ENCODE measurements around the gene PDLIM5. TPM values are rescaled to one million over a fixed set of nuclear protein-coding genes. Genes with fewer than 3 reads are reported as not detected.
"Not testable (repeated sequence)": the region's sequence is repeated elsewhere in the genome, so short reads cannot be mapped to it uniquely, and the experiment has no call there.

The PDLIM5 gene
- total RNA-seq, 1 donor from 2014 or later: 60.7 TPM

DNA sequence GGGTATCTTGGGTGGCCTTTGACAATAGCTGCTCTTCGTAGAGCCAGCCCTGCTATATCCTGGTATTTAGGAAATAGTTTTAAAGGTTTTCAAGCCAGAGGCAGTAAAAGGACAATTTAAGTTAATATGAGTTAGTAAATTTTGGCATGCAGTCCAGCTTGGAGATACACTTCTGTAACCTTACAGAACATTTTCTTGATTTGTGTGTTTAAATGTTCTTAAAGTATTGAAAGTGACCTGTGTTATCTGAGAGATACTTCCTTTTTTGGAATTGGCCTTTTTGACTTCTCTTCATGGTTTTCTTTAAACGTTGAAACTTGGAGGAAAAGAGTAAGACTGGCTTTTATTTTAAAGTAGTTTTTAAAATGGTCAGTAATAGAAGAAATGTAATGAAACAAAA, 25.5 kb downstream of the PDLIM5 start:
- Mint-ChIP-seq H3K27me3 (ENCODE audit: low read depth) (no peaks in the 10 kb centered on the region), H3K4me1 (peaks cover 10% of the 10 kb centered on the region), H3K36me3 (no peaks in the 10 kb centered on the region), H3K27ac (peak overlapping the region; percentile 2), H3K4me3 (no peak overlapping the region), H3K9me3 (no peaks in the 10 kb centered on the region)
- TF ChIP-seq CTCF (IDR thresholded peaks at IDR 0.05; ENCODE audit: unreplicated experiment): no peak
- no peak for DNase-seq (ENCODE audit: low spot score in 2 of 2, unreplicated experiment in 2 of 2)

DNA sequence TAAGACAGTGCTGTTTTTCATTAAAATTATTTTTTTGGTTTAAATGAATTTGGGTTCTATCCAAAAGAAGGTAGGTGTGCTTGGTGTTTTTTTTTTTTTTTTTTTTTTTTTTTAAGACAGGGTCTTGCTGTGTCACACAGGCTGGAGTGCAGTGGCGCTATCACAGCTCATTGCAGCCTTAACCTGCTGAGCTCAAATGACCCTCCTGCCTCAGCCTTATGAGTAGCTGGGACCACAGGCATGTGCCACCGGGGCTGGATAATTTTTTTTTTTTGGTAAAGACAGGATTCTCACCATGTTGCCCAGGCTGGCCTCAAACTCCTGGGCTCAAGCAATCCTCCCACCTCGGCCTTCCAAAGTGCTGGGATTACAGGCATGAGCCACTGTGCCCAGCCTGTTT, 27.1 kb downstream of the PDLIM5 start:
- H3K27me3 Mint-ChIP-seq (ENCODE audit: low read depth); DNase-seq (ENCODE audit: low spot score in 2 of 2, unreplicated experiment in 2 of 2); H3K4me3 Mint-ChIP-seq; H3K36me3 Mint-ChIP-seq; H3K9me3 Mint-ChIP-seq; H3K27ac Mint-ChIP-seq: not testable (repeated sequence)
- peaks cover 10% of the 10 kb centered on the region for H3K4me1 Mint-ChIP-seq

GRCh38 chr4:94479358-94480141, 27.8 kb downstream of the PDLIM5 start:
- peaks cover 10% of the 10 kb centered on the region for H3K4me1 Mint-ChIP-seq

GRCh38 chr4:94480362-94480951, 28.7 kb downstream of the PDLIM5 start:
- no peak for DNase-seq (ENCODE audit: low spot score in 2 of 2, unreplicated experiment in 2 of 2)
- no peak overlapping the region for H3K4me3 Mint-ChIP-seq
- H3K27ac Mint-ChIP-seq: peak overlapping the region; percentile 13

More at GRCh38 chr4:94479358-94480141, 27.8 kb downstream of the PDLIM5 start:
- TF ChIP-seq CTCF (IDR thresholded peaks at IDR 0.05; ENCODE audit: unreplicated experiment): no peak
- Mint-ChIP-seq H3K27me3 (ENCODE audit: low read depth) (no peaks in the 10 kb centered on the region), H3K9me3 (no peaks in the 10 kb centered on the region), H3K27ac (peak overlapping the region; percentile 60), H3K4me3 (no peak overlapping the region), H3K36me3 (no peaks in the 10 kb centered on the region)
- no peak for DNase-seq (ENCODE audit: low spot score in 2 of 2, unreplicated experiment in 2 of 2)

GRCh38 chr4:94483895-94484294, 32.2 kb downstream of the PDLIM5 start:
- Mint-ChIP-seq H3K9me3 (no peaks in the 10 kb centered on the region), H3K27me3 (ENCODE audit: low read depth) (no peaks in the 10 kb centered on the region), H3K4me3 (no peak overlapping the region), H3K27ac (no peak overlapping the region), H3K36me3 (no peaks in the 10 kb centered on the region), H3K4me1 (peaks cover 5% of the 10 kb centered on the region)
- no peak for DNase-seq (ENCODE audit: low spot score in 2 of 2, unreplicated experiment in 2 of 2)
- TF ChIP-seq CTCF (IDR thresholded peaks at IDR 0.05; ENCODE audit: unreplicated experiment): no peak

More at GRCh38 chr4:94480362-94480951, 28.7 kb downstream of the PDLIM5 start:
- no peaks in the 10 kb centered on the region for H3K27me3 Mint-ChIP-seq (ENCODE audit: low read depth)
- no peaks in the 10 kb centered on the region for H3K36me3 Mint-ChIP-seq
- peaks cover 10% of the 10 kb centered on the region for H3K4me1 Mint-ChIP-seq
- no peak for TF ChIP-seq CTCF (IDR thresholded peaks at IDR 0.05; ENCODE audit: unreplicated experiment)
- H3K9me3 Mint-ChIP-seq: no peaks in the 10 kb centered on the region

DNA sequence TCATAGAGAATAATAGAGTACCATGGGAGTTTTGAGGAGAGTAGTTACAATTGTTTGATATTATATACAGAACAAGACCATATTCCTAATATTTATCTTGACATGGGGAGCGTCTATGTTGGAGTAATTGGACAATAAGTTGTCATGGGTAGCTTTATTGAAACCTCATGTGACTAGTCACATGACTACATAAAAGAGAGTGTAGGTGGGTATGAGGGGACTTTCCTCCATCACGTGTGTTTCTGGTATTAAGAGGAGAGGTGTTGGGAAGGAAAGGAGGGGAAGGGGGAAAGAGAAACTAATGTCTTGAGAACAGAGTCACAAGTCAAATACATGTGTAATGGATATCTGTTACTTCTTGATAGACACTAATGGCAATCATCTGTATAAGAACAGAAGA, 33.1 kb downstream of the PDLIM5 start:
- no peak overlapping the region for H3K27ac Mint-ChIP-seq
- peaks cover 3% of the 10 kb centered on the region for H3K4me1 Mint-ChIP-seq
- no peaks in the 10 kb centered on the region for H3K36me3 Mint-ChIP-seq
- no peaks in the 10 kb centered on the region for H3K27me3 Mint-ChIP-seq (ENCODE audit: low read depth)
- TF ChIP-seq CTCF (IDR thresholded peaks at IDR 0.05; ENCODE audit: unreplicated experiment): no peak
- H3K4me3 Mint-ChIP-seq: no peak overlapping the region
- H3K9me3 Mint-ChIP-seq: no peaks in the 10 kb centered on the region
- no peak for DNase-seq (ENCODE audit: low spot score in 2 of 2, unreplicated experiment in 2 of 2)

All from mesothelial cell of epicardium (in vitro differentiated cells).